Epithelial cell of proximal tubule (primary cell): ENCODE results near the gene NPPA. TPM values are rescaled to one million over a fixed set of nuclear protein-coding genes. Genes with fewer than 3 reads are reported as not detected.

Source experiments
- DNase-seq: peaks from one replicate; pipeline ENCODE4 v3.0.0-alpha.2; 2011; ENCODE audit warnings: low read depth
- H3K4me3 ChIP-seq: 2 replicates; pipeline ENCODE4 v1.5.1; 2011; ENCODE audit warnings: low read depth, mild to moderate bottlenecking, low read length
- CTCF ChIP-seq: conservative IDR thresholded peaks from 2 replicates; pipeline ENCODE4 v1.5.1; 2012; ENCODE audit warnings: low read depth, mild to moderate bottlenecking, low read length
- total RNA-seq: library from RNA; depleted of rRNA; stranded (reverse); fragments of >200 nt; gene quantifications from 2 replicates; pipeline ENCODE4 v1.2.3, GENCODE V29; 2015

The NPPA gene
- total RNA-seq, 1 donor from 2014 or later, result not detected

DNA sequence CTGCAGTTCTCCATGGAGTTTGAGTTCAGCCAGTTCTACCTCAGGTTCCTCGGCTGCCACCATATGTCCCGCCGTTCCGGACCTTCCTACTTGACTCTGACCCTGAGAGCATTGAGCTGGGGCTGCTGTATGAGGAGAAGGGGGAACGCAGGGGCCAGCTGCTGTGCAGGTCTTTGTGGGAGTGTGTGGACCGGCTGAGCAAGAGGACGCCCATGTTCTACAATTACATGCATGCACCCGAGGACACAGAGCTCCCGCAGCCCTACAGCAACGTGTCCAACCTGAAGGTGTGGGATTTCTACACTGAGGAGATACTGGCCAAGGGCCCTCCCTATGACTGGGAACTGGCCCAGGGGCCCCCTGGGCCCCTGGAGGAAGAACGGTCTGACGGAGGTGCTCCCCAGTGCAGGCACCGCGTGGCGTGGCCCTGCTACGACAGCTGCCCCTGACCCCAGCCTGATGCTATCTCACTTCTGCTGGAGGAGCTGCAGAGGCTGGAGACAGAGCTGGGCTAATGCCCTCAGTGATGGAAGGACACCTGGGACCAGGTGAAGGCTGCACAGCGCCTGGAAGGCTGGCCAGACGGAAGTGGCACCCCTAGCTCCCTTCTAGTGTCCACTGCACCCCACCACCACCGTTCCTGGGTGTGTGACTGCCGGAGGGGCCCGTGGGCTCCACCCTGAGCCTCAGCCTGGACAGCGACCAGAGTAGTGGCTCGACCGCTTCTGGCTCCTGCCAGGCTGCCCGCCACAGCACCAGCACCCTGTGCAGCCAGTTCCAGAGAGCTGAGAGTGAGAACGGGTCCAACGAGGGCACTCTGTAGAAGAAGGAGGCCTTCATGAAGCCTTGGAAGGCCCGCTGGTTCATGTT is 32.0 kb upstream of the NPPA start:
- no peak for TF ChIP-seq CTCF
- DNase-seq, result no peak
- H3K4me3 ChIP-seq, result no peak overlapping the region

DNA sequence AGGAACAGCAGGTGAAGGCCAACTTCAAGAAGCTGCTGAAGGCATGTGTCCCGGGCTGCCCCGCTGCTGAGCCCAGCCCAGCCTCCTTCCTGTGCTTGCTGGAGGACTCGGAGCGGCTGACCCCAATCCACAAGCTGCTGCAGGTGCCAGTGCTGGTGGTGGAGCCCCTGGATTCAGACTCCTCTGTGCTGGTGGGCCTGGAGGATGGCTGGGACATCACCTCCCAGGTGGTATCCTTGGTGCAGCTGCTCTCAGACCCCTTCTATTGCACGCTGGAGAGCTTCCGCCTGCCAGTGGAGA is 31.3 kb upstream of the NPPA start:
- no peak for TF ChIP-seq CTCF
- H3K4me3 ChIP-seq, result no peak overlapping the region
- no peak for DNase-seq

DNA sequence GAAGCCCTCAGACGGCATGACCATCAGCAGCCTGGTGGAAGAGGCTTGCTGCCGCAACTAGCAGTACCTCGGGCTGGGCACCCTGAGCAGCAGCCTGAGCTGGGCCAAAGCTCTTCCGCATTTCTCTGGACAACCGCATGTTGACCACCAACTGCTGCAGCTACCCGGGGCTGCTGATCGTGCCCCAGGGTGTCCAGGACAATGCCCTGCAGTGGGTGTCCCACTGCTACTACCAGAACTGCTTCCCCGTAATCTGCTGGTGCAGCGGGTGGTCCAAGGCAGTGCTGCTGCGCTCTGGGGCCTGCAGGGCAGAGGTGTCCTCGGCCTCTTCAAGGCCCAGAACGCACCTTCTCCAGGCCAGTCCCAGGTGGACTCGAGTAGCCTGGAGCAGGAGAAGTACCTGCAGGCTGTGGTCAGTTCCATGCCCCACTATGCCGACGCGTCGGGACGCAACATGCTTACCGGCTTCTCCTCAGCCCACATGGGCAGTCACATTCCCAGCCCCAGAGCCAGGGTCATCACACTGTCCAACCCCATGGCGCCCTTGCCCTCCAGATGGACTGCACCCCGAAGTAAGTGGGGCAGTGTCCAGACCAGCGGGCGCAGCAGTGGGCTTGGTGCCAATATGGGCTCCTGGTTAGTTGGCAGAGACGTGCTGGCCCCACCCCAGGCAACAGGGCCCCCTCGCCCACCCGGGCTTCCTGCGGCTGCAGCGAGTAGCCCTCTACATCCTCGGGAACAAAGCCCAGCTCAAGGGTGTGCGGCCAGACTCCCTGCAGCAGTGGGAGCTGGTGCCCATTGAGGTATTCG is 30.7 kb upstream of the NPPA start:
- DNase-seq, result no peak
- H3K4me3 ChIP-seq, result no peak overlapping the region
- TF ChIP-seq CTCF, result no peak

GRCh38 chr1:11877074-11877473 is 29.5 kb upstream of the NPPA start:
- no peak for TF ChIP-seq CTCF
- no peak for DNase-seq
- H3K4me3 ChIP-seq, result no peak overlapping the region

GRCh38 chr1:11875094-11875493 is 27.5 kb upstream of the NPPA start:
- no peak for DNase-seq
- H3K4me3 ChIP-seq, result no peak overlapping the region
- no peak for TF ChIP-seq CTCF

- TF ChIP-seq CTCF, result no peak
- no peak overlapping the region for H3K4me3 ChIP-seq
- DNase-seq, result no peak
These were observed 27.0 kb upstream of the NPPA start for GRCh38 chr1:11874624-11875023.

DNA sequence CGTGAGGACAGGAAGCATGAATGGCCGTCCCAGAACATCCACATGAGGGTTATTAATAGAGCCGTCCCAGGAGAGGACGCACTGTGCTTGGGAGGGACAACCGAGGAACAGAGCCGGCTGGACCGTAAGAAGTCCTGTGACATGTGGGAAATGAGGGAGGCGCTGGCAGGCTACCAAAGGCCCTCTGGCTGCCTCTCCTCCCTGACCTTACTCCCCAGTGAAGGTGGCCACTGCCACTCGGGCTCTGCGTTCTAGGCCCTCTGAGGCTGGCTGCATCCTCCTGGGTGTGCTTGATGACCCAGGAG is 26.6 kb upstream of the NPPA start:
- DNase-seq, result no peak
- no peak overlapping the region for H3K4me3 ChIP-seq
- TF ChIP-seq CTCF, result no peak
